AG04450 (cell line): ENCODE measurements around the gene TSR3. TPM values are rescaled to one million over a fixed set of nuclear protein-coding genes. Genes with fewer than 3 reads are reported as not detected.

Source experiments
- CTCF ChIA-PET: fragments of 300-600, 350-600 bp; formaldehyde crosslinking; extraction: SDS; loops from one replicate; lab custom pipeline; 2022; ENCODE audit warnings: antibody characterized with exemption, inconsistent platforms; lab: Charles Lee
- POLR2A ChIA-PET: fragments of 350-600 bp; formaldehyde crosslinking; extraction: SDS; loops from one replicate; lab custom pipeline; 2021; ENCODE audit warnings: antibody characterized with exemption, inconsistent platforms; lab: Yijun Ruan, JAX
- DNase-seq: peaks from one replicate; pipeline ENCODE4 v3.0.0-alpha.2; 2011; ENCODE audit warnings: low read depth, low spot score
- H3K27ac ChIP-seq: one replicate; pipeline ENCODE4 v1.5.1; 2012; ENCODE audit warnings: low read depth, low read length, control low read depth
- H3K27me3 ChIP-seq: one replicate; pipeline ENCODE4 v1.6.0; 2012; ENCODE audit warnings: low read length; ENCODE audit not compliant: control insufficient read depth, insufficient read depth
- H3K4me3 ChIP-seq: 2 replicates; pipeline ENCODE4 v1.5.1; 2011; ENCODE audit warnings: mild to moderate bottlenecking, low read depth, low read length, control low read depth
- H3K9me3 ChIP-seq: 2 replicates; pipeline ENCODE4 v1.5.1; 2012; ENCODE audit warnings: low read length; ENCODE audit not compliant: control insufficient read depth, insufficient read depth
- CTCF ChIP-seq: IDR thresholded peaks from 2 replicates; pipeline ENCODE4 v1.5.1; 2011; ENCODE audit warnings: low read depth, low read length, control low read depth, inconsistent platforms
- polyA plus RNA-seq: library from polyadenylated mRNA; depleted of rRNA; stranded (reverse); fragments of >200 nt; gene quantifications from 2 replicates; pipeline ENCODE4 v1.2.3, GENCODE V29; 2011

The TSR3 gene
- polyA plus RNA-seq, 1 experiment = 34.4 TPM

DNA sequence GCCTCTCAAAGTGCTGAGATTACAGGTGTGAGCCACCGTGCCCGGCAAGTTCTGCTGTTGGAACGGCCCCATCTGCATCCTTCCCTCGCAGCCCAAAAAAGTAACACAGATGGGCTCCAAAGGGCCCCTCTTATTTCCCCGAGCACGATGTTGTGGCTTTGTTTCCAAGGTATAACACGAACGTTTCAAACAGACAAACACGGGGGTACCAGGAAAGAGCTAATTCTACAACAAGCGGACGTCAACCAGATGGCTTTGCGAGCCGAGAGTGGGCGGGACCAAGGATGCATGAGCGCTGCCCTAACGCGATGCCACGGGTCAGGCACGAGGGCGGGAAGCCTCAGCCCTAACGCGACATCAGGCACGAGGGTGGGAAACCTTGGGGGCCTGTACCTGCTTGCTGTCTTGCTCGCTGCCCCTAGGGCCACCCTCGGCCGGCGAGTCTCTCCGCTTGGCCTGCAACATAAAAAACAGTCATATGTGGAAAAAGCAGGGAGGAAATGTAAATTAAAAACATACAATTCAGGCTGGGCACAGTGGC is 38.6 kb upstream of the TSR3 start:
- Histone ChIP-seq H3K4me3 (no peak overlapping the region), H3K9me3 (no peaks in the 10 kb centered on the region; the same call in 1 of the 2 replicates), H3K27me3 (no peaks in the 10 kb centered on the region), H3K27ac (no peak overlapping the region)
- POLR2A ChIA-PET = no interaction called here
- no peak for TF ChIP-seq CTCF
- no peak for DNase-seq
- CTCF ChIA-PET = no interaction called here

DNA sequence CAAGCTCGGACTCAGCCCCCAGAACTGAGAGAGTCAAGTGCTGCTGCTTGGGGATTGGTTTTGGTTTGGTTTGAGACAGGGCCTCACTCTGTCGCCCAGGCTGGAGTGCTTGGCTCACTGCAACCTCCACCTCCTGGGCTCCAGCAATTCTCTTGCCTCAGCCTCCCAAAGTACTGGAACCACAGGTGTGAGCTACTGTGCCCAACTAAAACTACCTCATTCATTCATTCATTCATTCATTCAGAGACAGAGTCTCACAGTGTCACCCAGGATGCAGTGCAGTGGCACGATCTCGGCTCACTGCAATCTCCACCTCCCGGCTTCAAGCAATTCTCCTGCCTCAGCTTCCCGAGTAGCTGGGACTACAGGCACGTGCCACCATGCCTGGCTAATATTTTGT is 38.1 kb upstream of the TSR3 start:
- no peak overlapping the region for H3K27ac ChIP-seq
- no peak overlapping the region for H3K4me3 ChIP-seq
- TF ChIP-seq CTCF = no peak
- no peak for DNase-seq
- H3K9me3 ChIP-seq = no peaks in the 10 kb centered on the region; the same call in 1 of the 2 replicates
- ChIA-PET POLR2A (no interaction called here), CTCF (no interaction called here)
- H3K27me3 ChIP-seq = no peaks in the 10 kb centered on the region

GRCh38 chr16:1387331-1387730 is 35.7 kb upstream of the TSR3 start:
- CTCF ChIA-PET = no interaction called here
- no peak for DNase-seq
- TF ChIP-seq CTCF = no peak
- H3K27me3 ChIP-seq = no peaks in the 10 kb centered on the region
- no peak overlapping the region for H3K27ac ChIP-seq
- POLR2A ChIA-PET = no interaction called here
- no peak overlapping the region for H3K4me3 ChIP-seq
- H3K9me3 ChIP-seq = no peaks in the 10 kb centered on the region; the same call in 1 of the 2 replicates

GRCh38 chr16:1385232-1385631 is 33.6 kb upstream of the TSR3 start:
- Histone ChIP-seq H3K9me3 (no peaks in the 10 kb centered on the region; the same call in 1 of the 2 replicates), H3K27ac (no peak overlapping the region), H3K4me3 (no peak overlapping the region), H3K27me3 (no peaks in the 10 kb centered on the region)
- no peak for DNase-seq
- no peak for TF ChIP-seq CTCF
- CTCF ChIA-PET = no interaction called here
- POLR2A ChIA-PET = no interaction called here

DNA sequence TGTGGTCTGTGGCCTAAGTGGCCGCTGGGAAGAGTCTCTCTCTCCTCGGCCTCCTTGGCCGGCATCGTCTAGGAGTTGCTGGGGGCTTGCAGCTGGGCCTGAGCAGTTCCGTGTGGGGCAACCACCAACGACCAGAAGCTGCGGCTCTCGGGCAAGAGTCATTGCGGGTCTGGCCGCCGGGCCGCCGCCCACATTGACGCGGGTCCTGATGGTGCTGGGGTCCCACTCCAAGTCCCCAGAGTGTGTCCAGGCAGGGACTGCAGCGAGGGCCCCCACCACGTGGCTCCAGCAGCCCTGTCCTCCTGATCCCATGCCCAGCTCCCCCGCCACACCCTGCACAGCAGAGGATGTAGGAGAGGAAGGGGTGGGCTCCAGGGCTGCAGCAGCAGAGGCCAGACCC is 31.9 kb upstream of the TSR3 start:
- ChIA-PET CTCF (no interaction called here), POLR2A (interaction anchor here (0.7 kb wide), 1 partner anchor 25 kb away, joined by 5 read pairs; no protein-coding TSS in a partner anchor)
- no peak for TF ChIP-seq CTCF
- Histone ChIP-seq H3K27me3 (no peaks in the 10 kb centered on the region), H3K4me3 (no peak overlapping the region), H3K27ac (no peak overlapping the region), H3K9me3 (no peaks in the 10 kb centered on the region; the same call in 1 of the 2 replicates)
- no peak for DNase-seq
